GM12892 (cell line): Measurements from ENCODE around the gene G6PC2.

ENCODE experiments used
- DNase-seq: peaks from one replicate; pipeline ENCODE4 v3.0.0; 2011; ENCODE audit not compliant: insufficient read length
- FAIRE-seq: peaks from 2 replicates; lab custom pipeline; 2011; peaks lifted over from hg19 to GRCh38; lab: Jason Lieb, UNC
- POLR2A ChIP-seq: IDR thresholded peaks from 2 replicates; pipeline ENCODE4 v1.6.1; 2011; ENCODE audit warnings: low read depth, low read length, control low read depth
- POLR2AphosphoS5 ChIP-seq: IDR thresholded peaks from 2 replicates; pipeline ENCODE4 v1.6.1; 2011; ENCODE audit warnings: low read depth, low read length, control low read depth
- TAF1 ChIP-seq: IDR thresholded peaks from 2 replicates; pipeline ENCODE4 v1.6.1; 2011; ENCODE audit warnings: low read depth, mild to moderate bottlenecking, control low read depth, low read length, borderline replicate concordance

The G6PC2 gene

GRCh38 chr2:168952424-168952823 is 51.3 kb downstream of the G6PC2 start:
- FAIRE-seq: no peak
- TF ChIP-seq POLR2AphosphoS5 (no peak), TAF1 (no peak), POLR2A (no peak)
- DNase-seq: no peak

GRCh38 chr2:168954256-168954655 is 53.2 kb downstream of the G6PC2 start:
- no peak for FAIRE-seq
- no peak for TF ChIP-seq POLR2AphosphoS5
- TF ChIP-seq POLR2A: no peak
- TF ChIP-seq TAF1: no peak
- no peak for DNase-seq

GRCh38 chr2:168955321-168955720 is 54.2 kb downstream of the G6PC2 start:
- no peak for FAIRE-seq
- no peak for DNase-seq
- no peak for TF ChIP-seq POLR2A
- no peak for TF ChIP-seq TAF1
- TF ChIP-seq POLR2AphosphoS5: no peak

- no peak for FAIRE-seq
- TF ChIP-seq POLR2A: no peak
- TF ChIP-seq POLR2AphosphoS5: no peak
- no peak for TF ChIP-seq TAF1
- DNase-seq: no peak
Measured at GRCh38 chr2:168956392-168956791, 55.3 kb downstream of the G6PC2 start.
